Colonic mucosa (tissue), 4 donors: Measurements from ENCODE around the gene OPRL1. TPM values are rescaled to one million over a fixed set of nuclear protein-coding genes. Genes with fewer than 3 reads are reported as not detected.

ENCODE experiments used
- DNase-seq: peaks from one replicate; pipeline ENCODE4 v3.0.0-alpha.2; 2020
- H3K27ac ChIP-seq: fragments of 200-600 bp; one replicate; pipeline ENCODE4 v1.8.0; 2021
- H3K27me3 ChIP-seq: fragments of 200-600 bp; one replicate; pipeline ENCODE4 v1.8.0; 2021
- H3K36me3 ChIP-seq: fragments of 200-600 bp; one replicate; pipeline ENCODE4 v1.8.0; 2021
- H3K4me1 ChIP-seq: fragments of 200-600 bp; one replicate; pipeline ENCODE4 v1.8.0; 2021; ENCODE audit warnings: mild to moderate bottlenecking
- H3K4me3 ChIP-seq: fragments of 200-600 bp; one replicate; pipeline ENCODE4 v1.8.0; 2021
- H3K9ac ChIP-seq, 2 donors: one replicate each; pipeline ENCODE4 v1.7.0; 2013; ENCODE audit warnings: control low read depth in 2 of 2, low read depth in 2 of 2, low read length in 2 of 2
- H3K9me3 ChIP-seq: fragments of 200-600 bp; one replicate; pipeline ENCODE4 v1.8.0; 2021
- CTCF ChIP-seq: fragments of 200-600 bp; IDR thresholded peaks from one replicate; pipeline ENCODE4 v1.8.0; 2022; ENCODE audit warnings: antibody characterized with exemption, mild to moderate bottlenecking
- intact Hi-C: fragments of 100-400 bp; cut with DNase I; formaldehyde crosslinking; loops from one replicate; pipeline ENCODE4 v1.14.1; 2022
- total RNA-seq, 2 donors: library from RNA; stranded (reverse); fragmentation: NEBNext Ultra II Directional in 1 of 2; extraction: Animal tissue kit (Norgen Biotek cat#: 25700) in 1 of 2; gene quantifications; one replicate each; pipeline ENCODE4 v1.2.1, GENCODE V29; 2021
- donor health status: healthy.
- donor health status: DM: no; HTN: no; CAD: no.
- donor health status: DM: no; HTN: no; CAD: no.

The OPRL1 gene
- total RNA-seq, 2 donors from 2014 or later: 0.24 to 0.25 TPM

DNA sequence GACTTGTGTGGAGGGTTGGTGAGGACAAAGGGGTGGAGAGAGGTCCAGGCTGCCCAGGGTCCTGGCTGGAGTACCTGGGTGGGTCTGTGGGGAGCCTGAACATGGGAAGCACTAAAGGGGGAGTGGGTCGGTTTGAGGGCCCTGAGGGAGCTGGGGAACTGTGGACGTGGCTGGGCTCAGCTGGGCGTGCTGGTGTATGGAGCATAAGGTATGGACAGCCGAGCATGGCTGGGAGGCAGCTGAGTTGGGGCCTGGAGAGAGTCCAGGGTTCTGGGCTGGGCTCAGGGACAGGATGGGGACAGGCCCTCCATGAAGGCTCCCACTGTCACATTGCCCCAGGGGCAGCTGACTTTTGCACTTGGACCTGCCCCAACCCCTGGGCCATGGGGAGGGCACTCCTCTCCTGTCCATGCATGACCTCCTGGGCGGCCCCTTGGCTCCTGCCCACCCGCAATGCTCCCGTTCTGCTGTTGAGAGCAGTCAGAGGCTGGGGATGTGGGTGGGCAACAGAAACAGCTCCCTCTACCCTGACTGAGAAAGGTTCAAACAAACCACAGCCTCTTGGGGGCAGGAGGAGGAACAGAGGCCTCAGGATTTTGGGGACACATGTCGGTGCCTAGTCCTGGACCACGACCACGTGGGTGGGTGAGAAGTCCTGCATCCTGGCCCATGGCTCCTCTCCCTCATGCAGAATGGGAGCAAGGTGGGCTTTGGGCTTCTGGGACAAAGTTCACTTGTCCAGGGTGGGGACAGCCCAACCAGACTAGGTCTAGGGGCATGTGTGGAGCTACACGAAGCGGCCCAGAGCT lies 39.4 kb upstream of the OPRL1 start:
- H3K27me3 ChIP-seq: peaks cover 42% of the 10 kb centered on the region
- H3K4me1 ChIP-seq: peaks cover 6% of the 10 kb centered on the region
- H3K36me3 ChIP-seq: no peaks in the 10 kb centered on the region
- DNase-seq: no peak
- H3K27ac ChIP-seq: no peak overlapping the region
- no peak overlapping the region for H3K4me3 ChIP-seq
- TF ChIP-seq CTCF: no peak
- H3K9me3 ChIP-seq: no peaks in the 10 kb centered on the region
- H3K9ac ChIP-seq: peak overlapping the region in 1 of 2 donors; percentile 12
- intact Hi-C loops: no loop called here

DNA sequence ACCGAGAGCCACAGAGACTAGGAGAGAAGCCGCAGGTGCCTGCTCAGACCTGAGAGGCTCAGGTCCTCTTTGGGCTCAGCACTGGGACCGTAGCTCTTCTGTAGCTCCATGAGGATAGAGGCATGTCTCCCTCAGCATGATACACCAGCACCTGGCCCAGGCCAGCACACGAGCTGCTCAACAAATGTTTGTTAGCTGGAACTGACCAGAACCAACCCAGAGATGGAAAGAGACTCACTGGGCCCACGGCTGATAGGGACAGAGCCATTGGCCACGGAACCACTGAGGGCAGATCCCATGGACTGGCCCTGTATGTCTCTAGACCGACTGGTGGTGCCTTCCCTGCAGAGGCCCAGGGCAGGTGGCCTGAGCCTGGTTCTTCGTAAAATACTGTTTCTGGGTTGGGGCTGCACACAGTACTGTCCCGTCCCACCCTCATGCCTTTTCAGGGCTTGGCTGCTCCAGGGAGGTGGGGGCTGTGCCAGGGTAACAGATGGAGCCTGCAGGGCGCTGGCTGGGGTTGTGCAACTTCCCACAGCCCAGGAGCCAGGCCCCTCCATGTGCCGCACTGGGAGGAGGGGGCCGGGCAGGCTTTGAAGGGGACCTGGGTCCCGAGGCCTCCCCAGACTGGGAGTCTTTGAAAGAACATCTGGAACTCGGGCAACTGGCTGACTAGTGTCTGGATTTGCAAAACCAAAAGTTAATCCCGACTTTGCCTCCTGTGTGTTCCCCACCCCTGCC lies 38.7 kb upstream of the OPRL1 start:
- Histone ChIP-seq H3K9ac (no peak overlapping the region), H3K4me1 (peaks cover 6% of the 10 kb centered on the region), H3K36me3 (no peaks in the 10 kb centered on the region), H3K27ac (no peak overlapping the region), H3K27me3 (peaks cover 43% of the 10 kb centered on the region), H3K4me3 (no peak overlapping the region), H3K9me3 (no peaks in the 10 kb centered on the region)
- no peak for TF ChIP-seq CTCF
- DNase-seq: no peak
- intact Hi-C loops: no loop called here

DNA sequence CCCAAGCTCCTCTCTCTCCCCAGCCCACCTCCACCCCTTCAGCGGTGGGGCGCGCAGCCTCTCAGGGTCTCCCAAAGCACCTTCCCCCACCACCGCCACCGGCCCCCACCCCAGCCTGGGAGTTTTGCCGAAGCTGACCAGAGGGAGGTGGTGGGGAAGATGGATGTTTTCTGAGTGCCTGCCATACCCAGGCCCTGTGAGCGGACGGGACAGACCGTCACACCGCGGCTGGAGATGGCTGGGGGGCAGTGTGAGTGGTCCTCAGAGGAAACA lies 38.2 kb upstream of the OPRL1 start:
- H3K36me3 ChIP-seq: no peaks in the 10 kb centered on the region
- intact Hi-C loops: no loop called here
- peak overlapping the region in 1 of 2 donors; percentile 50 for H3K9ac ChIP-seq
- no peak overlapping the region for H3K27ac ChIP-seq
- H3K27me3 ChIP-seq: peaks cover 43% of the 10 kb centered on the region
- no peak for TF ChIP-seq CTCF
- H3K4me1 ChIP-seq: peaks cover 6% of the 10 kb centered on the region
- H3K4me3 ChIP-seq: no peak overlapping the region
- no peak for DNase-seq
- H3K9me3 ChIP-seq: no peaks in the 10 kb centered on the region

- intact Hi-C loops: no loop called here
- H3K9ac ChIP-seq: peak overlapping the region; percentile 19 to 50
- H3K36me3 ChIP-seq: no peaks in the 10 kb centered on the region
- H3K27me3 ChIP-seq: peaks cover 43% of the 10 kb centered on the region
- TF ChIP-seq CTCF: no peak
- H3K9me3 ChIP-seq: no peaks in the 10 kb centered on the region
- H3K27ac ChIP-seq: no peak overlapping the region
- no peak for DNase-seq
- H3K4me3 ChIP-seq: peak overlapping the region; percentile 31
- H3K4me1 ChIP-seq: peaks cover 6% of the 10 kb centered on the region
These were observed 37.7 kb upstream of the OPRL1 start for GRCh38 chr20:64042054-64042781.

DNA sequence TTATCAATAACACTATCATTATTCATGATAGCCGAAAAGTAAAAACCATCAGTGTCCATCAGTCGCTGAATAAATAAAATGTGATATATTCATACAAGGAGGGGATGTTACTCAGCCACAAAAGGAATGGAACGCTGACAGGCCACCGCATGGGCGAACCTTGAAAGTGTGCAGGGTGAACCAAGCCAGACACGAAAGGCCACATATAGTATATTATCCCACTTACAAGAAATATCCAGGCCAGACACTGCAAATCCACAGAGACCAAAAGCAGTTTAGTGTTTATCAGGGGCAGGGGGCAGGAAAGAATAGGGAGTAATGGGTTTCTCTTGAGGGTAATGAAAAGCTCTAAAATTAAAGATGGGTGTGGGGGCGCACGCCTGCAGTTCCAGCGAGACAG lies 36.1 kb upstream of the OPRL1 start:
- no peak for TF ChIP-seq CTCF
- no peaks in the 10 kb centered on the region for H3K9me3 ChIP-seq
- H3K4me3 ChIP-seq: no peak overlapping the region
- H3K36me3 ChIP-seq: no peaks in the 10 kb centered on the region
- peaks cover 54% of the 10 kb centered on the region for H3K27me3 ChIP-seq
- H3K27ac ChIP-seq: no peak overlapping the region
- H3K4me1 ChIP-seq: no peaks in the 10 kb centered on the region
- intact Hi-C loops: no loop called here
- DNase-seq: no peak
- no peak overlapping the region for H3K9ac ChIP-seq
